ENCODE results near the gene FANCD2OS.

Gene FANCD2OS

GRCh38 chr3:10055097-10055496 is 53.0 kb downstream of the FANCD2OS start:
- H3K4me3 ChIP-seq (replicated peaks; ENCODE audit: low read depth, low read length), result no peak overlapping the region
- TF ChIP-seq, protein P1, sequence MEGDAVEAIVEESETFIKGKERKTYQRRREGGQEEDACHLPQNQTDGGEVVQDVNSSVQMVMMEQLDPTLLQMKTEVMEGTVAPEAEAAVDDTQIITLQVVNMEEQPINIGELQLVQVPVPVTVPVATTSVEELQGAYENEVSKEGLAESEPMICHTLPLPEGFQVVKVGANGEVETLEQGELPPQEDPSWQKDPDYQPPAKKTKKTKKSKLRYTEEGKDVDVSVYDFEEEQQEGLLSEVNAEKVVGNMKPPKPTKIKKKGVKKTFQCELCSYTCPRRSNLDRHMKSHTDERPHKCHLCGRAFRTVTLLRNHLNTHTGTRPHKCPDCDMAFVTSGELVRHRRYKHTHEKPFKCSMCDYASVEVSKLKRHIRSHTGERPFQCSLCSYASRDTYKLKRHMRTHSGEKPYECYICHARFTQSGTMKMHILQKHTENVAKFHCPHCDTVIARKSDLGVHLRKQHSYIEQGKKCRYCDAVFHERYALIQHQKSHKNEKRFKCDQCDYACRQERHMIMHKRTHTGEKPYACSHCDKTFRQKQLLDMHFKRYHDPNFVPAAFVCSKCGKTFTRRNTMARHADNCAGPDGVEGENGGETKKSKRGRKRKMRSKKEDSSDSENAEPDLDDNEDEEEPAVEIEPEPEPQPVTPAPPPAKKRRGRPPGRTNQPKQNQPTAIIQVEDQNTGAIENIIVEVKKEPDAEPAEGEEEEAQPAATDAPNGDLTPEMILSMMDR (IDR thresholded peaks at IDR 0.05; ENCODE audit: low read depth, low read length, missing control alignments), result no peak

More at GRCh38 chr3:10055097-10055496, 53.0 kb downstream of the FANCD2OS start:
- DNase-seq (ENCODE audit: extremely low read depth, low read depth), result no peak

Data from HFF-Myc (cell line).